HepG2 (cell line): ENCODE results near the gene SIGLEC10. TPM values are rescaled to one million over a fixed set of nuclear protein-coding genes. Genes with fewer than 3 reads are reported as not detected.

Source experiments
- CHCHD3 ChIP-seq: sonication (generic); formaldehyde crosslinking; IDR thresholded peaks from 2 replicates; pipeline ENCODE4 v1.8.0; 2022; ENCODE audit warnings: mild to moderate bottlenecking, missing genetic modification reagents, moderate library complexity
- DMAP1 ChIP-seq: IDR thresholded peaks from 2 replicates; pipeline ENCODE4 v1.6.1; 2016
- DPF2 ChIP-seq: sonication (generic); formaldehyde crosslinking; IDR thresholded peaks from 2 replicates; pipeline ENCODE4 v1.4.0; 2020; ENCODE audit warnings: mild to moderate bottlenecking, low read depth, missing genetic modification reagents, borderline replicate concordance
- DRAP1 ChIP-seq: IDR thresholded peaks from 2 replicates; pipeline ENCODE4 v1.6.1; 2016; ENCODE audit warnings: missing genetic modification reagents, missing compliant biosample characterization
- EZH2 ChIP-seq: conservative IDR thresholded peaks from 2 replicates; pipeline ENCODE4 v1.6.1; 2012; ENCODE audit warnings: mild to moderate bottlenecking, low read depth, low read length, moderate library complexity
- HNF4G ChIP-seq, 2 experiments: sonication (generic) in 1 of 2; formaldehyde crosslinking in 1 of 2; IDR thresholded peaks; 2 replicates each; pipeline versions ENCODE4 v1.4.0 to v1.6.1; 2011 to 2020; ENCODE audit warnings: borderline replicate concordance in 2 of 2, low read depth in 2 of 2, mild to moderate bottlenecking in 2 of 2, low read length in 1 of 2, missing genetic modification reagents in 1 of 2, moderate library complexity in 1 of 2
- IRF1 ChIP-seq: sonication (generic); formaldehyde crosslinking; IDR thresholded peaks from 2 replicates; pipeline ENCODE4 v1.4.0; 2020; ENCODE audit warnings: low read depth, mild to moderate bottlenecking, missing genetic modification reagents
- IRF2 ChIP-seq: IDR thresholded peaks from 2 replicates; pipeline ENCODE4 v1.6.1; 2018; ENCODE audit warnings: missing genetic modification reagents, missing compliant biosample characterization
- MAX ChIP-seq: IDR thresholded peaks from 2 replicates; pipeline ENCODE4 v1.6.1; 2012; ENCODE audit warnings: inconsistent platforms
- NFE2 ChIP-seq: sonication (generic); formaldehyde crosslinking; IDR thresholded peaks from 2 replicates; pipeline ENCODE4 v1.4.0; 2020; ENCODE audit warnings: missing genetic modification reagents
- PITX1 ChIP-seq: sonication (generic); formaldehyde crosslinking; IDR thresholded peaks from 2 replicates; pipeline ENCODE4 v1.5.1; 2020; ENCODE audit warnings: mild to moderate bottlenecking, missing genetic modification reagents
- RAD21 ChIP-seq: fragments of 450-650 bp; formaldehyde crosslinking; IDR thresholded peaks from 2 replicates; pipeline ENCODE4 v1.5.0; 2020; ENCODE audit warnings: mild to moderate bottlenecking
- RBM39 ChIP-seq: fragments of 200-400 bp; formaldehyde crosslinking; IDR thresholded peaks from one replicate; pipeline ENCODE4 v1.6.1; 2018; ENCODE audit warnings: antibody characterized with exemption, mild to moderate bottlenecking, low read depth, low read length; ENCODE audit not compliant: poor library complexity, severe bottlenecking
- RXRA ChIP-seq: sonication (generic); formaldehyde crosslinking; IDR thresholded peaks from 2 replicates; pipeline ENCODE4 v1.5.1; 2020; ENCODE audit warnings: missing genetic modification reagents
- SP4 ChIP-seq: sonication (generic); formaldehyde crosslinking; IDR thresholded peaks from 2 replicates; pipeline ENCODE4 v1.8.1; 2023; ENCODE audit warnings: mild to moderate bottlenecking, missing genetic modification reagents
- SRSF1 ChIP-seq: fragments of 200-400 bp; formaldehyde crosslinking; optimal IDR thresholded peaks from 2 replicates; pipeline ENCODE3; 2017; ENCODE audit warnings: mild to moderate bottlenecking, low read depth, low read length, moderate library complexity
- YY1 ChIP-seq: IDR thresholded peaks from 2 replicates; pipeline ENCODE4 v1.6.1; 2011; ENCODE audit warnings: low read length, low read depth, moderate library complexity, mild to moderate bottlenecking; ENCODE audit not compliant: insufficient read depth, insufficient replicate concordance
- ZBTB1 ChIP-seq: sonication (generic); formaldehyde crosslinking; IDR thresholded peaks from 2 replicates; pipeline ENCODE4 v1.4.0; 2020; ENCODE audit warnings: missing genetic modification reagents, borderline replicate concordance
- ZBTB39 ChIP-seq: sonication (generic); formaldehyde crosslinking; IDR thresholded peaks from 2 replicates; pipeline ENCODE4 v1.5.0; 2020; ENCODE audit warnings: missing genetic modification reagents
- ZFP37 ChIP-seq: sonication (generic); formaldehyde crosslinking; IDR thresholded peaks from 2 replicates; pipeline ENCODE4 v1.4.0; 2020; ENCODE audit warnings: missing genetic modification reagents, borderline replicate concordance
- ZNF101 ChIP-seq: sonication (generic); formaldehyde crosslinking; IDR thresholded peaks from 2 replicates; pipeline ENCODE4 v1.4.0; 2020; ENCODE audit warnings: mild to moderate bottlenecking, low read depth, missing genetic modification reagents, borderline replicate concordance
- ZNF124 ChIP-seq: sonication (generic); formaldehyde crosslinking; IDR thresholded peaks from 2 replicates; pipeline ENCODE4 v1.4.0; 2020; ENCODE audit warnings: missing genetic modification reagents
- ZNF34 ChIP-seq: sonication (generic); formaldehyde crosslinking; IDR thresholded peaks from 2 replicates; pipeline ENCODE4 v1.4.0; 2020; ENCODE audit warnings: mild to moderate bottlenecking, missing genetic modification reagents, borderline replicate concordance
- ZNF432 ChIP-seq: sonication (generic); formaldehyde crosslinking; IDR thresholded peaks from 2 replicates; pipeline ENCODE4 v1.5.0; 2020; ENCODE audit warnings: missing genetic modification reagents, mild to moderate bottlenecking, borderline replicate concordance
- ZNF552 ChIP-seq: sonication (generic); formaldehyde crosslinking; IDR thresholded peaks from 2 replicates; pipeline ENCODE4 v1.9.0; 2022; ENCODE audit warnings: missing genetic modification reagents, mild to moderate bottlenecking, borderline replicate concordance
- ZNF557 ChIP-seq: sonication (generic); formaldehyde crosslinking; IDR thresholded peaks from 2 replicates; pipeline ENCODE4 v1.4.0; 2020; ENCODE audit warnings: missing genetic modification reagents
- ZNF772 ChIP-seq: sonication (generic); formaldehyde crosslinking; IDR thresholded peaks from 2 replicates; pipeline ENCODE4 v1.5.0; 2020; ENCODE audit warnings: mild to moderate bottlenecking, missing genetic modification reagents
- ZNF788 ChIP-seq: sonication (generic); formaldehyde crosslinking; IDR thresholded peaks from 2 replicates; pipeline ENCODE4 v1.5.0; 2020; ENCODE audit warnings: mild to moderate bottlenecking, missing genetic modification reagents, borderline replicate concordance
- ZSCAN9 ChIP-seq: IDR thresholded peaks from 2 replicates; pipeline ENCODE4 v1.6.1; 2016; ENCODE audit warnings: borderline replicate concordance
- polyA plus RNA-seq, 8 experiments: library from polyadenylated mRNA; depleted of rRNA in 3 of 8; stranded (reverse) in 7 of 8; unstranded in 1 of 8; fragments of >200 nt; fragmentation: Illumina TruSeq in 4 of 8; extraction: Trizol in 4 of 8; gene quantifications; 2 replicates each; pipeline versions ENCODE4 v1.2.1 to v1.2.3, GENCODE V29; 2011 to 2016; ENCODE audit warnings: low read depth in 4 of 8, missing spikeins in 1 of 8, mixed read lengths in 1 of 8; ENCODE audit not compliant: insufficient read depth in 1 of 8
- total RNA-seq, 5 experiments: library from RNA; depleted of rRNA; stranded (reverse); fragments of >200 nt; fragmentation: Illumina TruSeq; extraction: Trizol; gene quantifications; 2 replicates each; pipeline ENCODE4 v1.2.3, GENCODE V29; 2016; ENCODE audit warnings: low read depth in 1 of 5

SIGLEC10 gene
- total and polyA plus RNA-seq, 2 of the 13 experiments (the other 11 are each of a cell fraction or from before 2014, with no cell fraction given) = not detected

- no peak for TF ChIP-seq IRF1 (CRISPR knock-in tag)
- TF ChIP-seq RAD21 = no peak
- no peak for TF ChIP-seq DPF2 (CRISPR knock-in tag)
- TF ChIP-seq YY1 = peak; percentile 12
- peak; percentile 50; the same call in 1 of the 2 replicates for TF ChIP-seq DMAP1 (CRISPR knock-in tag)
- TF ChIP-seq SRSF1 = peak; percentile 63
- 0 out of 2 replicates have a peak, but pooled peaks have one; percentile 33 for TF ChIP-seq PITX1 (CRISPR knock-in tag)
- no peak for TF ChIP-seq RBM39
- no peak for TF ChIP-seq ZNF432
- TF ChIP-seq ZNF34 = no peak
- 0 out of 2 replicates have a peak, but pooled peaks have one; percentile 45 for TF ChIP-seq ZNF552 (CRISPR knock-in tag)
- TF ChIP-seq ZNF788 (CRISPR knock-in tag) = peak; percentile 67; the same call in 1 of the 2 replicates
- no peak for TF ChIP-seq ZBTB39 (CRISPR knock-in tag)
- peak; percentile 37; the same call in 1 of the 2 replicates for TF ChIP-seq IRF2 (CRISPR knock-in tag)
- TF ChIP-seq MAX = peak; percentile 55
- no peak for TF ChIP-seq ZNF557 (CRISPR knock-in tag)
- TF ChIP-seq ZNF124 (CRISPR knock-in tag) = no peak
- TF ChIP-seq DRAP1 (CRISPR knock-in tag) = peak; percentile 32; the same call in 1 of the 2 replicates
- no peak for TF ChIP-seq ZBTB1
- TF ChIP-seq EZH2 = no peak
- TF ChIP-seq HNF4G (IDR thresholded peaks at IDR 0.05; ENCODE audit: borderline replicate concordance, low read depth, low read length) = peak; percentile 2; the same call in 1 of the 2 replicates
- TF ChIP-seq HNF4G (CRISPR knock-in tag; IDR thresholded peaks at IDR 0.05; ENCODE audit: borderline replicate concordance, low read depth) = no peak; the same call in 1 of the 2 replicates
- TF ChIP-seq CHCHD3 (CRISPR knock-in tag) = no peak
- 0 out of 2 replicates have a peak, but pooled peaks have one; percentile 48 for TF ChIP-seq RXRA (CRISPR knock-in tag)
- no peak; the same call in 1 of the 2 replicates for TF ChIP-seq SP4 (CRISPR knock-in tag)
- TF ChIP-seq ZNF101 = no peak
- TF ChIP-seq ZSCAN9 (CRISPR knock-in tag) = peak; percentile 36; the same call in 1 of the 2 replicates
- no peak for TF ChIP-seq NFE2 (CRISPR knock-in tag)
- TF ChIP-seq ZNF772 = no peak
- TF ChIP-seq ZFP37 (CRISPR knock-in tag) = no peak
These were observed 28.3 kb downstream of the SIGLEC10 start (continued) for GRCh38 chr19:51389143-51389542.
